SK-N-SH (cell line): ENCODE data around the gene MCM5. TPM values are rescaled to one million over a fixed set of nuclear protein-coding genes. Genes with fewer than 3 reads are reported as not detected.

Experiments
- CTCF ChIA-PET: fragments of 300-600, 350-600 bp; formaldehyde crosslinking; extraction: SDS; loops from one replicate; lab custom pipeline; 2021; lab: Yijun Ruan, JAX
- POLR2A ChIA-PET: fragments of 350-600 bp; sonication (Branson Sonifier 250); formaldehyde crosslinking; extraction: SDS; loops from one replicate; lab custom pipeline; 2020; ENCODE audit warnings: antibody characterized with exemption, inconsistent platforms; lab: Yijun Ruan, JAX
- DNase-seq: peaks from one replicate; pipeline ENCODE4 v3.0.0; 2012
- H2AFZ ChIP-seq: fragments of 200-600 bp; sonication (generic); 2 replicates; pipeline ENCODE4 v1.8.1; 2016; ENCODE audit warnings: antibody characterized with exemption, mild to moderate bottlenecking, low read depth
- H3F3A ChIP-seq: fragments of 200-600 bp; sonication (generic); replicated peaks from 2 replicates; pipeline ENCODE3; 2016; ENCODE audit warnings: antibody characterized with exemption, mild to moderate bottlenecking; ENCODE audit not compliant: insufficient read depth
- H3K27ac ChIP-seq, 2 experiments: fragments of 200-500 bp in 1 of 2; fragments of 200-600 bp in 1 of 2; sonication (Bioruptor generic) in 1 of 2; sonication (generic), shearing (Covaris generic) in 1 of 2; 2 replicates each; pipeline versions ENCODE4 v1.5.1 to v1.6.1; 2014 to 2016; ENCODE audit warnings: low read depth in 2 of 2, inconsistent platforms in 1 of 2, low read length in 1 of 2, mild to moderate bottlenecking in 1 of 2, mixed read lengths in 1 of 2
- H3K27me3 ChIP-seq: fragments of 200-600 bp; sonication (generic), shearing (Covaris generic); 2 replicates; pipeline ENCODE4 v1.6.1; 2016; ENCODE audit warnings: mixed run types; ENCODE audit not compliant: insufficient read depth
- H3K36me3 ChIP-seq, 2 experiments: fragments of 200-500 bp in 1 of 2; fragments of 200-600 bp in 1 of 2; sonication (Bioruptor generic) in 1 of 2; sonication (generic) in 1 of 2; replicated peaks in 1 of 2; 2 replicates each; pipeline versions ENCODE3 to v1.5.1; 2014 to 2016; ENCODE audit warnings: low read length in 1 of 2, mild to moderate bottlenecking in 1 of 2; ENCODE audit not compliant: insufficient read depth in 2 of 2, control insufficient read depth in 1 of 2
- H3K4me1 ChIP-seq, 2 experiments: fragments of 200-500 bp in 1 of 2; fragments of 200-600 bp in 1 of 2; sonication (Bioruptor generic) in 1 of 2; sonication (generic), shearing (Covaris generic) in 1 of 2; 2 replicates each; pipeline versions ENCODE4 v1.5.1 to v1.6.1; 2014 to 2016; ENCODE audit warnings: low read depth in 1 of 2, low read length in 1 of 2, mixed run types in 1 of 2; ENCODE audit not compliant: insufficient read depth in 2 of 2, control insufficient read depth in 1 of 2
- H3K4me2 ChIP-seq: fragments of 200-600 bp; sonication (generic), shearing (Covaris generic); 2 replicates; pipeline ENCODE4 v1.6.1; 2017; ENCODE audit warnings: mixed run types
- H3K4me3 ChIP-seq, 2 experiments: fragments of 200-500 bp in 1 of 2; fragments of 200-600 bp in 1 of 2; sonication (Bioruptor generic) in 1 of 2; sonication (generic), shearing (Covaris generic) in 1 of 2; 2 replicates each; pipeline versions ENCODE4 v1.5.1 to v1.8.1; 2014 to 2016; ENCODE audit warnings: low read depth in 2 of 2, inconsistent platforms in 1 of 2, low read length in 1 of 2, mild to moderate bottlenecking in 1 of 2, mixed read lengths in 1 of 2, moderate library complexity in 1 of 2
- H3K79me2 ChIP-seq: fragments of 200-600 bp; sonication (generic); 2 replicates; pipeline ENCODE4 v1.8.1; 2017; ENCODE audit warnings: mild to moderate bottlenecking; ENCODE audit not compliant: insufficient read depth
- H3K9ac ChIP-seq: fragments of 200-600 bp; sonication (generic); 2 replicates; pipeline ENCODE4 v1.6.1; 2017; ENCODE audit warnings: mixed run types
- H3K9me2 ChIP-seq: fragments of 200-600 bp; sonication (generic); 2 replicates; pipeline ENCODE4 v1.6.1; 2017; ENCODE audit warnings: mixed run types
- H3K9me3 ChIP-seq: fragments of 200-600 bp; sonication (generic); 2 replicates; pipeline ENCODE4 v1.6.1; 2017; ENCODE audit warnings: mixed run types, mild to moderate bottlenecking, moderate library complexity
- H4K20me1 ChIP-seq: fragments of 200-600 bp; sonication (generic); 2 replicates; pipeline ENCODE4 v1.6.1; 2017; ENCODE audit warnings: mild to moderate bottlenecking, mixed run types; ENCODE audit not compliant: insufficient read depth
- CHD2 ChIP-seq: fragments of 150-350 bp; IDR thresholded peaks from 2 replicates; pipeline ENCODE4 v1.6.1; 2018; ENCODE audit warnings: low read length; ENCODE audit not compliant: partially characterized antibody
- EZH2phosphoT487 ChIP-seq: fragments of 200-600 bp; sonication (generic); IDR thresholded peaks from 2 replicates; pipeline ENCODE4 v1.6.1; 2017; ENCODE audit warnings: low read depth, mixed run types, mild to moderate bottlenecking, antibody characterized with exemption, moderate library complexity, borderline replicate concordance
- FOXJ3 ChIP-seq: sonication (generic); formaldehyde crosslinking; IDR thresholded peaks from 2 replicates; pipeline ENCODE4 v1.5.1; 2020; ENCODE audit warnings: mild to moderate bottlenecking, missing genetic modification reagents
- FOXM1 ChIP-seq: IDR thresholded peaks from 2 replicates; pipeline ENCODE4 v1.4.0; 2012; ENCODE audit warnings: low read depth, mild to moderate bottlenecking
- GATA2 ChIP-seq: sonication (generic); formaldehyde crosslinking; IDR thresholded peaks from 2 replicates; pipeline ENCODE4 v1.5.0; 2020; ENCODE audit warnings: mild to moderate bottlenecking, missing genetic modification reagents
- NRF1 ChIP-seq: IDR thresholded peaks from 2 replicates; pipeline ENCODE4 v1.6.1; 2012; ENCODE audit warnings: low read depth, mild to moderate bottlenecking, low read length
- POLR2AphosphoS5 ChIP-seq: IDR thresholded peaks from 2 replicates; pipeline ENCODE4 v1.6.1; 2012; ENCODE audit warnings: low read depth, low read length
- RAD21 ChIP-seq: IDR thresholded peaks from 2 replicates; pipeline ENCODE4 v1.6.1; 2012; ENCODE audit warnings: mild to moderate bottlenecking, low read length
- RCOR1 ChIP-seq: fragments of 150-350 bp; IDR thresholded peaks from 2 replicates; pipeline ENCODE4 v1.6.1; 2017; ENCODE audit warnings: antibody characterized with exemption, low read length
- TEAD4 ChIP-seq: IDR thresholded peaks from 2 replicates; pipeline ENCODE4 v1.4.0; 2012; ENCODE audit warnings: mild to moderate bottlenecking, borderline replicate concordance; ENCODE audit not compliant: insufficient read depth
- YY1 ChIP-seq: IDR thresholded peaks from 2 replicates; pipeline ENCODE4 v1.4.0; 2012; ENCODE audit warnings: low read depth, mild to moderate bottlenecking
- WGBS: methylation state at CpG from one replicate; pipeline ENCODE4 v1.1.6; 2017; ENCODE audit warnings: low lambda C conversion rate; 5-methylcytosine and 5-hydroxymethylcytosine counted together
- polyA plus RNA-seq, 3 experiments: library from polyadenylated mRNA; depleted of rRNA; stranded (reverse); fragments of >200 nt; gene quantifications; 2 replicates each; pipeline ENCODE4 v1.2.3, GENCODE V29; 2012
- TF ChIP-seq, protein P1 (sequence below): IDR thresholded peaks from 2 replicates; pipeline ENCODE4 v1.4.0; 2012; ENCODE audit warnings: low read depth
- TF ChIP-seq, protein P2 (sequence below): IDR thresholded peaks from 2 replicates; pipeline ENCODE4 v1.6.1; 2012; ENCODE audit warnings: mild to moderate bottlenecking, low read depth, low read length, moderate library complexity
- TF ChIP-seq, protein P3 (sequence below): IDR thresholded peaks from 2 replicates; pipeline ENCODE4; 2012
- TF ChIP-seq, protein P4 (sequence below): fragments of 150-350 bp; IDR thresholded peaks from 2 replicates; pipeline ENCODE4 v1.6.1; 2017; ENCODE audit warnings: antibody characterized with exemption, low read length, low read depth, borderline replicate concordance
- TF ChIP-seq, protein P5 (sequence below): IDR thresholded peaks from 2 replicates; pipeline ENCODE4 v1.4.0; 2012; ENCODE audit warnings: low read depth, borderline replicate concordance

MCM5 gene
- polyA plus RNA-seq, 1 of the 3 experiments (the other 2 are of a cell fraction): 42.9 TPM

DNA sequence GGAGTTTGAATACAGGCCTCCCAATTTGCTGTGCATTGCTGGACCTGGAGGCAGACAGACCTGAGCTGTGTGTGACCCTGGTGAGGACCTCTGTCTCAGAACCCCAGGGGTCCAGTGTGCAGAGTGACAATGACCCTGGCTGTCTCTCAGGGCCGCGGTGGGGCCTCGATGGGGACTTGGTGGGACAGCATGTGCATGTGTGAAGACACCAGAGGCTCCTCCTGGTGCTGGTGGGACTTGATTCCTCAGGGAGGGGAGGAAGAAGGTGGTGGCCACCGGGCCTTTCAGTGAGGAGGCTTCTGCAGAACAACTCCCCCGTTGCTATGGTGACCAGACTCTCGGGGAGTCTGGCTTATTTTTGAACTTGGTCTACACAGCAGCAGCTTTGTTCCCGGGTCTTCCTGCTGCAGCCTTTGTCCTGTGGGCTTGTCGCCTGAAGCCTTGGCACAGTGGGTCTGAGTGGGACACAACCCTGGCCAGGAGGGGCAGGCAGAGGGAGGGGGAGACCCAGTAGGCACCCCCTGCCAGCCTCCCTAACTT is 35.3 kb downstream of the MCM5 start:
- CTCF ChIA-PET: interaction anchor here (1.5 to 1.7 kb wide), 2 partner anchors 140 to 148 kb away, joined by 4 to 8 read pairs; no protein-coding TSS in a partner anchor
- Histone ChIP-seq H3K9me2 (no peaks in the 10 kb centered on the region), H3K36me3 (peaks cover 0 to 9% of the 10 kb centered on the region in 2 experiments), H2AFZ (no peak overlapping the region), H3K4me1 (peaks cover 0 to 9% of the 10 kb centered on the region in 2 experiments; a peak in 1 of 4 replicates), H3K9ac (no peak overlapping the region), H3K27me3 (no peaks in the 10 kb centered on the region), H3K79me2 (no peaks in the 10 kb centered on the region), H3K9me3 (no peaks in the 10 kb centered on the region), H3F3A (no peaks in the 10 kb centered on the region), H3K27ac (no peak overlapping the region), H3K4me2 (no peak overlapping the region), H4K20me1 (no peaks in the 10 kb centered on the region), H3K4me3 (no peak overlapping the region)
- 40% methylated on average over 1 of the region's 8 CpGs for WGBS
- no peak for TF ChIP-seq RCOR1
- no peak for TF ChIP-seq YY1
- TF ChIP-seq TEAD4: no peak
- TF ChIP-seq FOXJ3 (CRISPR knock-in tag): no peak
- TF ChIP-seq, protein P1, sequence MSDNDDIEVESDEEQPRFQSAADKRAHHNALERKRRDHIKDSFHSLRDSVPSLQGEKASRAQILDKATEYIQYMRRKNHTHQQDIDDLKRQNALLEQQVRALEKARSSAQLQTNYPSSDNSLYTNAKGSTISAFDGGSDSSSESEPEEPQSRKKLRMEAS: no peak
- no peak for TF ChIP-seq EZH2phosphoT487
- TF ChIP-seq CHD2: no peak
- TF ChIP-seq NRF1: no peak
- no peak for TF ChIP-seq RAD21
- TF ChIP-seq POLR2AphosphoS5: no peak
- TF ChIP-seq, protein P2, sequence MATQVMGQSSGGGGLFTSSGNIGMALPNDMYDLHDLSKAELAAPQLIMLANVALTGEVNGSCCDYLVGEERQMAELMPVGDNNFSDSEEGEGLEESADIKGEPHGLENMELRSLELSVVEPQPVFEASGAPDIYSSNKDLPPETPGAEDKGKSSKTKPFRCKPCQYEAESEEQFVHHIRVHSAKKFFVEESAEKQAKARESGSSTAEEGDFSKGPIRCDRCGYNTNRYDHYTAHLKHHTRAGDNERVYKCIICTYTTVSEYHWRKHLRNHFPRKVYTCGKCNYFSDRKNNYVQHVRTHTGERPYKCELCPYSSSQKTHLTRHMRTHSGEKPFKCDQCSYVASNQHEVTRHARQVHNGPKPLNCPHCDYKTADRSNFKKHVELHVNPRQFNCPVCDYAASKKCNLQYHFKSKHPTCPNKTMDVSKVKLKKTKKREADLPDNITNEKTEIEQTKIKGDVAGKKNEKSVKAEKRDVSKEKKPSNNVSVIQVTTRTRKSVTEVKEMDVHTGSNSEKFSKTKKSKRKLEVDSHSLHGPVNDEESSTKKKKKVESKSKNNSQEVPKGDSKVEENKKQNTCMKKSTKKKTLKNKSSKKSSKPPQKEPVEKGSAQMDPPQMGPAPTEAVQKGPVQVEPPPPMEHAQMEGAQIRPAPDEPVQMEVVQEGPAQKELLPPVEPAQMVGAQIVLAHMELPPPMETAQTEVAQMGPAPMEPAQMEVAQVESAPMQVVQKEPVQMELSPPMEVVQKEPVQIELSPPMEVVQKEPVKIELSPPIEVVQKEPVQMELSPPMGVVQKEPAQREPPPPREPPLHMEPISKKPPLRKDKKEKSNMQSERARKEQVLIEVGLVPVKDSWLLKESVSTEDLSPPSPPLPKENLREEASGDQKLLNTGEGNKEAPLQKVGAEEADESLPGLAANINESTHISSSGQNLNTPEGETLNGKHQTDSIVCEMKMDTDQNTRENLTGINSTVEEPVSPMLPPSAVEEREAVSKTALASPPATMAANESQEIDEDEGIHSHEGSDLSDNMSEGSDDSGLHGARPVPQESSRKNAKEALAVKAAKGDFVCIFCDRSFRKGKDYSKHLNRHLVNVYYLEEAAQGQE: no peak
- TF ChIP-seq, protein P3, sequence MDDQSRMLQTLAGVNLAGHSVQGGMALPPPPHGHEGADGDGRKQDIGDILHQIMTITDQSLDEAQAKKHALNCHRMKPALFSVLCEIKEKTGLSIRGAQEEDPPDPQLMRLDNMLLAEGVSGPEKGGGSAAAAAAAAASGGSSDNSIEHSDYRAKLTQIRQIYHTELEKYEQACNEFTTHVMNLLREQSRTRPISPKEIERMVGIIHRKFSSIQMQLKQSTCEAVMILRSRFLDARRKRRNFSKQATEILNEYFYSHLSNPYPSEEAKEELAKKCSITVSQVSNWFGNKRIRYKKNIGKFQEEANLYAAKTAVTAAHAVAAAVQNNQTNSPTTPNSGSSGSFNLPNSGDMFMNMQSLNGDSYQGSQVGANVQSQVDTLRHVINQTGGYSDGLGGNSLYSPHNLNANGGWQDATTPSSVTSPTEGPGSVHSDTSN: no peak
- TF ChIP-seq FOXM1: no peak
- TF ChIP-seq, protein P4, sequence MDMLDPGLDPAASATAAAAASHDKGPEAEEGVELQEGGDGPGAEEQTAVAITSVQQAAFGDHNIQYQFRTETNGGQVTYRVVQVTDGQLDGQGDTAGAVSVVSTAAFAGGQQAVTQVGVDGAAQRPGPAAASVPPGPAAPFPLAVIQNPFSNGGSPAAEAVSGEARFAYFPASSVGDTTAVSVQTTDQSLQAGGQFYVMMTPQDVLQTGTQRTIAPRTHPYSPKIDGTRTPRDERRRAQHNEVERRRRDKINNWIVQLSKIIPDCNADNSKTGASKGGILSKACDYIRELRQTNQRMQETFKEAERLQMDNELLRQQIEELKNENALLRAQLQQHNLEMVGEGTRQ: no peak
- TF ChIP-seq, protein P5, sequence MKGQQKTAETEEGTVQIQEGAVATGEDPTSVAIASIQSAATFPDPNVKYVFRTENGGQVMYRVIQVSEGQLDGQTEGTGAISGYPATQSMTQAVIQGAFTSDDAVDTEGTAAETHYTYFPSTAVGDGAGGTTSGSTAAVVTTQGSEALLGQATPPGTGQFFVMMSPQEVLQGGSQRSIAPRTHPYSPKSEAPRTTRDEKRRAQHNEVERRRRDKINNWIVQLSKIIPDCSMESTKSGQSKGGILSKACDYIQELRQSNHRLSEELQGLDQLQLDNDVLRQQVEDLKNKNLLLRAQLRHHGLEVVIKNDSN: no peak
- TF ChIP-seq GATA2 (CRISPR knock-in tag): no peak
- no peak for DNase-seq
- POLR2A ChIA-PET: no interaction called here
